ENCODE data around the gene KLF6. TPM values are rescaled to one million over a fixed set of nuclear protein-coding genes. Genes with fewer than 3 reads are reported as not detected.
A peak's percentile ranks its signal among the peaks of the same experiment; 100 is the strongest.

KLF6 gene
- total RNA-seq, 1 donor from 2014 or later: 98.5 TPM

GRCh38 chr10:3811291-3811870 is 26.4 kb upstream of the KLF6 start:
- peak; percentile 24 for ATAC-seq

DNA sequence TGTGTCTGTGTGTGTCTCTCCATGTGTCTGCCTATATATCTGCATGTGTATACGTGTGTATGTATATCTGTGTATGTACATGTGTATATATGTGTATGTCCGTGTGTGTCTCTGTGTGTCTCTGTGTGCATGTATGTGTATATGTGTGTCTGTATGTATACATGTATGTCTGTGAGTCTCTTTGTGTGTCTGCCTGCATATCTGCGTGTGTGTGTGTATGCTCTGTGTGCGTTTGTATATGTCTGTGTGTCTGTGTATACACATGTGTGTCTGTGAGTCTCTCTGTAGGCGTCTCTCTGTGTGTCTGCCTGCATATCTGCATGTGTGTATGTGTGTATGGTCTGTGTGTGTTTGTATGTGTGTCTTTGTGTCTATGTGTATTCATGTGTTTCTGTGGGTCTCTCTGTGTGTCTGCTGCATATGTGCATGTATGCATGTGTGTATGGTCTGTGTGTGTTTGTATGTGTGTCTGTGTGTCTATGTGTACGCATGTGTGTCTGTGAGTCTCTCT is 23.7 kb upstream of the KLF6 start:
- ATAC-seq: no peak

DNA sequence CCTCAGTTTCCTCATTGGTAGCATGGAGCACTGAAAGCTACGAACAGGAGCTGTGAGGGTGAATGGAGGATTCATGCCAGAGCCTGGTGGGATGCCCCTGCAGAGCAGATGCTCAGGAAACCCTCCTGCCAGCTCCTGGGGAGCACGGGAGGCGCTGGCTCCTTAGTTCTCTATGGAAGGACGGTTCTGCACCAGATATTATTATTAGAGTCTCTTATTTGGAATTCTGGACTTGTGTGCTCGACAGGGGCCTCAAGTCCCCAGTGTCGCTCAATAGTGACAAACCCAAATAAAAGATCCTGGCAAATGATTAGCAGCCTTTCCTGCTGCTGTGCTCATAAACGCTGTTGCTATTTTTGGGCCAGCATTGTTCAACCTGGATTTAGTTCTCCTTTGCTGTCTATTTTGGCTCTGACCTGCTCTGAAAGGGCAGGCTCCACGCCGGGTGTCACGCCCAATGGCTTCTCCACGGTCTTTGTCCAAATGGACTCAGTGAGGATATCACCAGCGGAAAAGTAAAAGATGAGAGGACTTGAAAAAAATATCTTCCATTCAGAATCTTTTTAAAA is 23.0 kb upstream of the KLF6 start:
- ATAC-seq: no peak

DNA sequence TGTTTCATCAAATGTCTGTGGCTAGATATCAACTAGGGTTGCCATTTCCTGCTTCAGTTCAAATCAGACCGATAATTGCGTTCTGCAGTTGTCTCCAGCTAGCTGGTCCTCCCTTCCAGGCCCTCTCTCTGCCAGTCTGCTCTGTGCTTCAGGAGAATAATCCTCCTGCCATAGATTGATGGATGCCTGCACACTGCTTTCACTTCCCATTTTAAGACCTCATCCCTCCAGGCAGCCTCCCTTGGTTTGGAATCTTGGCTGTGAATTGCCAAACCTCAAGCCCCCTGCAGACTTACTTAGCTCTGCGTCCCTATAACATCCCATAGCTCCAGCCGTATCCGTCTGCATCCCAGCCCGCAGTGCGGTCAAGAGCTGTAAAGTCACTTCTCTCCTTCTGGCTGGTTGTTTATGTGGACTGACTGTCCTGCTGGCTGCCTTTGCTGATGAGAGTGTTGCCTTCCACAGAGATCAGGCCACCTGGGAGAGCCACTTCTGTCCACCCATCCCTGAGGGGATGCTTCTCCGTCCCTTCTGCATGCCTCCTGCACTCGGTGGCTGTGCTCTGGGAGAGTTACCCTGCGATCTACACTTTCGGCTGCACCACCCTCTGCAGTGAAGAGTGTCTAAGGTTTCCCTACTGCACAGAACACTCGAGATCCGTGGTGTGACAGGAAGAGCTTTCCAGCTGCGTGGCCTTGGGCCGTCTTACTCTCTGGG is 22.4 kb upstream of the KLF6 start:
- no peak for ATAC-seq

- ATAC-seq: peak; percentile 76
Measured at GRCh38 chr10:3806603-3807002, 21.6 kb upstream of the KLF6 start.

DNA sequence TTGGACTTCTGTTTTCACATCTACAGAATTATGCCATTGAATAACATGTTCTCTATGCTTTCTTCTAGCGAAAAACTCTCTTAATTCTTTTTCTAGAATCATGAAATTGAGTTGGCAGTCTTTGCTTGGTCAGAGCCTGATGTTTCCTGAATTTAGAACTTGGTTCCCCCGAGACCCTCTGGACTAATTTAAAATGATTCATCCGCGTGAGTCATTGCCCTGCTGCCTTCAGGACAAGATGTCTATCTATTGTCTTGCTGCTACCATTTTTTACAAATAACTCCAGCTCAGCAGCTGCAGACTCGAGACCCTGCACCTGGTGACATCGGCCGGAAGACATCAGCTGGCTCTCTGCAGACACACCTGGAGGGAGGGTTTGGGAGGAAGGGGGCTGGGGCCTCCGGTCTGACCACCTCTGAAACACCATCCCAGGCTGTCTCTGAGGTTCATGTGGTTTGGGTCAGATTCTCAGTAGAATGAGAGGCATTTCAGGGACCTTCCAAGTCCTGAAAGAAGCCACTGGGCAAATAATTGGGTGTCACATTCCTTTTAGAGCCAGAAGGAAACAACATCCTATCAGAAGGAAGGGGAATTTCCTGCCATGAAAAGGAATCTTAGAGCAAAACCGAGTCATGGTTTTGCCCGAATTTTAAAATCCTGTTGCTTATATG is 20.9 kb upstream of the KLF6 start:
- ATAC-seq: no peak

DNA sequence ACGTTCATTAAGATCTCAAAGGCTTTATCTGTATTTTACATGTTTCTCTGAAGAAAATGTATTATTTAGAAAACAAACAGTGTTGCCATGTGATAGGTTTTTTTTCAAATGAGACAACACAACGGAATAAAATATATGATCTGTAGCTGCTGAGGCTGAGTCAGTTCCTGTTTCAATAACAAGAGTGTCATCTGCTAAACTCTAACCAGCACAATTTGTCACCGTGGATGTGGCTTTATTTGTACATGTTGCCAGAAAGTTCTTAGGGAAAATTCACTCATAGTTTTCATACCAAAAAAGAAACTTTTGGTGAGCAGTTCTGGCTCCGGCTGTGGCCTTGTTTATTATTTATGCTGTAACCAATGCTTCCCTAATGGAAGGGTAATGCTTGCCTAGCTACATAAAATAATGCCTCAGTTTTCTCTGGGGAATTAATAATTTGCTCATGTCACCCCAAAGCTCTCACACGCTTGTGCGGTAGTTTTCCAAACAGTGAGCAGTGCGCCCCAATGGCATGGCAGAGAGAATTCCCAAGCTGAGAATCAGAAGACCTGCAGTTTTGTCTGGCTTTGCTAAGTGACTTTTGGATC is 20.3 kb upstream of the KLF6 start:
- no peak for ATAC-seq

- ATAC-seq: no peak
Measured at GRCh38 chr10:3803927-3804741, 19.1 kb upstream of the KLF6 start.

- ATAC-seq: no peak
Measured at GRCh38 chr10:3803295-3803926, 18.4 kb upstream of the KLF6 start.

GRCh38 chr10:3802526-3803265 is 17.7 kb upstream of the KLF6 start:
- no peak for ATAC-seq

- ATAC-seq: no peak
Measured at GRCh38 chr10:3801558-3802192, 16.7 kb upstream of the KLF6 start.

GRCh38 chr10:3800586-3800985 is 15.6 kb upstream of the KLF6 start:
- ATAC-seq: no peak

GRCh38 chr10:3797750-3798149 is 12.7 kb upstream of the KLF6 start:
- no peak for ATAC-seq

GRCh38 chr10:3793553-3793952 is 8.5 kb upstream of the KLF6 start:
- no peak for ATAC-seq

DNA sequence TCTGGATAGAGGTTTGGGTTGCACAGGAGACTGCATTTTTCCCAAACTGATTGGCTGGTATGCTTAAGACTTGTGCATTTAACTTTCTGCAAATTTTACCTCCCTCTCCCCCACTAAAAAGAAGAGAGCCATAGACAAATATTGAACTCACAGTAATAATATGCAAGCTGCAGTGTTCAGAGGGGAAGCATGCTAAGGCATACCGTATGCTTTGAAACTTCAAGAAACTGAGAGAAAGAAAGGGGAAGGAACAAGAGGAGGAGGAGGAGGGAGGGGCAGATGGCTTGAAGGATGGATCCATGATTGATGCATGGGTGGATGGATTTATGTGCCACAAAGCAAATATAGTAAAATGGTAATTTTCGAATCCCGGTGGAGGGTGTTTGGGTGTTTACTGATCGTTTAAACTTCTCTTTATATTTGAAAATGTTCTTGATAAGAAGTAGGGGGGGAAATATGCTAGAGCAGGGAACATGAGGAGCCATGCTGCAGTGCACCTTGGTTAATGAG is 7.8 kb upstream of the KLF6 start:
- ATAC-seq: no peak

DNA sequence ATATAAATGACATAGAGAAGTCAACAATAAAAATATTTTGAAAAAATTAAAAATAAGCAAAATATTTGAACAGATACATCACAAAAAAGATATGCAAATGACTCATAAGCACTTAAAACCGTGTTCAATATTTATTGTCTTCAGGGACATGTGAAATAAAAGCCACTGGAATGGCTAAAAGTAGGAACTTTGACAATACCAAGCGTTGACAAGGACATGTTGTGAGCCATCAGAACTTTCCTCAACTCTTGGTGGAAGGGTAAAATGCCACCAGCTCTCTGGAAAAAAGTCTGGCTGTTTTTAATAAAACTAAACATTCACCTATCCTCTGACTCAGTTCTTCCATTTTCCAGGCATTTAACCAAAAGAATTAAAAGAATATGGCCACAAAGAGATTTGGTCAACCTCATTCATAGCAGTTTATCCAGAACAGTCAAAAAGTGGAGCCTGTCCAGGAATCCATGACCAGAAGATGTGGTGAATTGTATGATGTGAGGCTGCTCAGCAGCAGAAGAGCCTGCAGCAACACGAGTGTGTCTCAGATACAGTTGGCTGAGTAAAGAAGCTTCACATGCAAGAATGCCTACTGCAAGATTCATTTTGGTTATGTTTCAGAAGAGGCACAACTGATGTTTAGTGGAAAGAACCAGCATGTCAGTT is 7.1 kb upstream of the KLF6 start:
- ATAC-seq: no peak

GRCh38 chr10:3790858-3791257 is 5.8 kb upstream of the KLF6 start:
- ATAC-seq: no peak

GRCh38 chr10:3790272-3790671 is 5.3 kb upstream of the KLF6 start:
- no peak for ATAC-seq

DNA sequence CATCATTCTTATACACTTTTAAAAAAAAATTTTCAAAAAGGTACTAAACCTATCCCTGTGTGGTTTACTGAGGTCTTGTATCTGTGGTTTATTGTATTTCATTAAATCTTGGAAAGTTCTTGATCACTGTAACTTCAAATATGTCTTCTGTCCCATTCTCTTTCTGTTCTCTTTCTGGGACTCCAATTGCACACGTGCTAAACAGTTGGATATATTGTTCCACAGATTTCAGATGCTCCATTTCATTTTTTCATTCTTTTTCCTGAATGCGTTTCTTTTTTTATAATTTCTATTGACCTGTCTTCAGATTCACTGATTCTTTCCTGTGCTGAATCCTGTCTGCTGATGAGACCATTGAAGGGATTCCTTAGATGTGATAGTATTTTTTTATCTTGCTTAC is 4.6 kb upstream of the KLF6 start:
- no peak for ATAC-seq

DNA sequence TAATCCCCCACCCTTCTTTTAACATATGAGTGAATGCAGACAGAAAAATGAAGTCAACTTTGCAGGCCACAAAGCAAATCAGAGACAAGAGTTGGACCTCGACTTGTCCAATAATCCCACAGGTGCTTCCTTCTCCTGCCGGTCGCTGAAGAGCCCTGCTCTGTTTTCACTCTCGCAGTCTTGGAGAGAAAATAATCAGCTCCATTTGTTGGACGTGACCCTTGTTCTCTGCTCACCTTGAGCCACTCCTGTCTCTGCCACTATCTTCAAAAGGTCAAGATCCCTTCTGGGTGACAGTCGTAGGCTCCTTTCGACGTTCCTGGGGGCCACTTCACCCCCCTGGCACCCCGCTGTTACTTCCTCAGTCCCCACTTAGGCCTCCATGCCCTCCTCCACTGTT is 2.8 kb upstream of the KLF6 start:
- no peak for ATAC-seq

Measured in esophagus mucosa (tissue), 1 donor.